Transverse colon (tissue), 4 donors: Measurements from ENCODE around the gene SPPL3.

ENCODE experiments used
- EP300 ChIP-seq: sonication (generic); formaldehyde crosslinking; IDR thresholded peaks from one replicate; pipeline ENCODE4 v1.6.1; 2017; ENCODE audit warnings: antibody characterized with exemption, low read depth
- POLR2A ChIP-seq: fragments of 450-650 bp; IDR thresholded peaks from one replicate; pipeline ENCODE4 v1.6.1; 2016; ENCODE audit warnings: antibody characterized with exemption, mild to moderate bottlenecking, moderate library complexity
- POLR2AphosphoS5 ChIP-seq, 3 donors: sonication (generic); formaldehyde crosslinking; IDR thresholded peaks; one replicate each; pipeline ENCODE4 v1.6.1; 2016; ENCODE audit warnings: antibody characterized with exemption in 3 of 3
- TF ChIP-seq, protein P1 (sequence below), 5 experiments: fragments of 200-600 bp in 3 of 5; fragments of 450-650 bp in 2 of 5; sonication (generic) in 3 of 5; IDR thresholded peaks; 1 replicate in 2 of 5; 2 replicates in 3 of 5; pipeline ENCODE4 v1.5.1; 2016 to 2017; ENCODE audit warnings: antibody characterized with exemption in 5 of 5, inconsistent platforms in 3 of 5, mild to moderate bottlenecking in 2 of 5, moderate library complexity in 1 of 5

DNA sequence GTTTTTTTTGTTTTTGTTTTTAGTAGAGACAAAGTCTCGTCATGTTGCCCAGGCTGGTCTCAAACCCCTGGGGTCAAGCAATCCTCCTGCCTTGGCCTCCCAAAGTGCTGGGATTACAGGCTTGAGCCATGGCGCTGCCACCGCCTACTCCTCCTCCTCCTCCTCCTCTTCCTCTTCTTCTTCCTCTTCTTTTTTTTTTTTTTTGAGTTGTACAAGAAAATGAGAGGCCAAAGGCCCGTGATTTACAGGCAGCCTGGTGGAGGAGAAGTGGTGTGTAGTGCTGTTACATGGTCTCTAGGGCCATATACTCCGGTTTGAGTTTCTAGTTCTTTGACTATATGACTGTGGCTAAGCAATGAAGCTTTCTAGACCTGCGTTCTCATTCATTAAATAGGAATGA lies 29.6 kb upstream of the SPPL3 start:
- TF ChIP-seq, protein P1, sequence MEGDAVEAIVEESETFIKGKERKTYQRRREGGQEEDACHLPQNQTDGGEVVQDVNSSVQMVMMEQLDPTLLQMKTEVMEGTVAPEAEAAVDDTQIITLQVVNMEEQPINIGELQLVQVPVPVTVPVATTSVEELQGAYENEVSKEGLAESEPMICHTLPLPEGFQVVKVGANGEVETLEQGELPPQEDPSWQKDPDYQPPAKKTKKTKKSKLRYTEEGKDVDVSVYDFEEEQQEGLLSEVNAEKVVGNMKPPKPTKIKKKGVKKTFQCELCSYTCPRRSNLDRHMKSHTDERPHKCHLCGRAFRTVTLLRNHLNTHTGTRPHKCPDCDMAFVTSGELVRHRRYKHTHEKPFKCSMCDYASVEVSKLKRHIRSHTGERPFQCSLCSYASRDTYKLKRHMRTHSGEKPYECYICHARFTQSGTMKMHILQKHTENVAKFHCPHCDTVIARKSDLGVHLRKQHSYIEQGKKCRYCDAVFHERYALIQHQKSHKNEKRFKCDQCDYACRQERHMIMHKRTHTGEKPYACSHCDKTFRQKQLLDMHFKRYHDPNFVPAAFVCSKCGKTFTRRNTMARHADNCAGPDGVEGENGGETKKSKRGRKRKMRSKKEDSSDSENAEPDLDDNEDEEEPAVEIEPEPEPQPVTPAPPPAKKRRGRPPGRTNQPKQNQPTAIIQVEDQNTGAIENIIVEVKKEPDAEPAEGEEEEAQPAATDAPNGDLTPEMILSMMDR (IDR thresholded peaks at IDR 0.05) = no peak
- TF ChIP-seq POLR2AphosphoS5 (IDR thresholded peaks at IDR 0.05) = no peak
- no peak for TF ChIP-seq POLR2A
- TF ChIP-seq EP300 = no peak
